AG10803 (cell line): ENCODE measurements around the gene SELENON.

Experiments
- DNase-seq: peaks from one replicate; pipeline ENCODE4 v3.0.0; 2010; ENCODE audit warnings: low read depth
- H3K4me3 ChIP-seq: 2 replicates; pipeline ENCODE4 v1.5.1; 2011; ENCODE audit warnings: mild to moderate bottlenecking, low read length, control low read depth
- CTCF ChIP-seq: conservative IDR thresholded peaks from 2 replicates; pipeline ENCODE4 v1.5.1; 2011; ENCODE audit warnings: mild to moderate bottlenecking, low read length, control low read depth, inconsistent platforms

The SELENON gene

GRCh38 chr1:25795211-25795610 lies 4.8 kb upstream of the SELENON start:
- no peak for DNase-seq
- no peak overlapping the region for H3K4me3 ChIP-seq
- TF ChIP-seq CTCF, result no peak

GRCh38 chr1:25795946-25796810 lies 3.8 kb upstream of the SELENON start:
- H3K4me3 ChIP-seq, result no peak overlapping the region
- no peak for TF ChIP-seq CTCF
- DNase-seq, result no peak

- peak; percentile 75 for DNase-seq
- H3K4me3 ChIP-seq, result no peak overlapping the region
- TF ChIP-seq CTCF, result peak; percentile 90
Observed at GRCh38 chr1:25796811-25797458, 3.1 kb upstream of the SELENON start.

GRCh38 chr1:25797939-25798338 lies 2.1 kb upstream of the SELENON start:
- no peak overlapping the region for H3K4me3 ChIP-seq
- no peak for DNase-seq
- TF ChIP-seq CTCF, result peak; percentile 49

- TF ChIP-seq CTCF, result no peak
- no peak for DNase-seq
- no peak overlapping the region for H3K4me3 ChIP-seq
Observed at GRCh38 chr1:25798666-25799351, 1.2 kb upstream of the SELENON start.

- no peak for DNase-seq
- no peak for TF ChIP-seq CTCF
- peak overlapping the region; percentile 62 for H3K4me3 ChIP-seq
Observed at GRCh38 chr1:25799352-25799934, 550 bp upstream of the SELENON start.
